K562 (cell line): Measurements from ENCODE around the gene LGR6. TPM values are rescaled to one million over a fixed set of nuclear protein-coding genes. Genes with fewer than 3 reads are reported as not detected.

ENCODE experiments used
- ATF4 ChIP-seq: fragments of 450-650 bp; formaldehyde crosslinking; IDR thresholded peaks from 2 replicates; pipeline ENCODE4 v1.4.0; 2022; ENCODE audit warnings: mild to moderate bottlenecking, moderate library complexity
- BACH1 ChIP-seq: fragments of 200-800 bp; sonication (Bioruptor generic); IDR thresholded peaks from 2 replicates; pipeline ENCODE4 v1.6.1; 2016; ENCODE audit warnings: missing genetic modification characterization, missing compliant biosample characterization
- CBFB ChIP-seq: sonication (generic); formaldehyde crosslinking; IDR thresholded peaks from 2 replicates; pipeline ENCODE4 v1.4.0; 2020; ENCODE audit warnings: mild to moderate bottlenecking, missing genetic modification reagents
- E4F1 ChIP-seq: fragments of 250-450 bp; sonication (Bioruptor Pico); IDR thresholded peaks from 2 replicates; pipeline ENCODE4 v1.5.0; 2021; ENCODE audit warnings: mild to moderate bottlenecking, borderline replicate concordance
- FOXJ3 ChIP-seq: sonication (generic); formaldehyde crosslinking; IDR thresholded peaks from 2 replicates; pipeline ENCODE4 v1.4.0; 2020; ENCODE audit warnings: mild to moderate bottlenecking, missing genetic modification reagents
- GTF2E2 ChIP-seq: fragments of 200-800 bp; sonication (Bioruptor generic); IDR thresholded peaks from 2 replicates; pipeline ENCODE4 v1.6.1; 2016; ENCODE audit warnings: missing genetic modification characterization, missing compliant biosample characterization
- HDAC2 ChIP-seq: fragments of 450-650 bp; IDR thresholded peaks from 2 replicates; pipeline ENCODE4 v1.6.1; 2016; ENCODE audit warnings: mild to moderate bottlenecking
- PKNOX1 ChIP-seq: fragments of 450-650 bp; IDR thresholded peaks from 2 replicates; pipeline ENCODE4 v1.6.1; 2016
- TBP ChIP-seq: optimal IDR thresholded peaks from 2 replicates; pipeline ENCODE3; 2011; ENCODE audit warnings: low read depth, low read length, improper control_type of control experiment
- TCF3 ChIP-seq: sonication (generic); formaldehyde crosslinking; IDR thresholded peaks from 2 replicates; pipeline ENCODE4 v1.4.0; 2020; ENCODE audit warnings: mild to moderate bottlenecking, missing genetic modification reagents
- TCFL5 ChIP-seq: fragments of 250-450 bp; sonication (Bioruptor Pico); conservative IDR thresholded peaks from 2 replicates; pipeline ENCODE4 v1.6.1; 2021; ENCODE audit warnings: mild to moderate bottlenecking, moderate library complexity, matching md5 sums
- THAP7 ChIP-seq: fragments of 250-450 bp; sonication (Bioruptor Pico); IDR thresholded peaks from 2 replicates; pipeline ENCODE4 v1.5.0; 2021
- ZNF407 ChIP-seq: fragments of 450-650 bp; IDR thresholded peaks from 2 replicates; pipeline ENCODE4 v1.6.1; 2016; ENCODE audit warnings: low read depth
- ZNF57 ChIP-seq: fragments of 450-650 bp; formaldehyde crosslinking; IDR thresholded peaks from 2 replicates; pipeline ENCODE4 v1.4.0; 2020; ENCODE audit warnings: mild to moderate bottlenecking, moderate library complexity
- polyA plus RNA-seq, 8 experiments: library from polyadenylated mRNA; depleted of rRNA in 4 of 8; stranded (reverse) in 5 of 8; unstranded in 3 of 8; fragments of >200 nt; fragmentation: Nextera tagmentation in 2 of 8; fragmentation: Illumina TruSeq in 1 of 8; extraction: Ambion mirVana in 2 of 8; extraction: Trizol in 1 of 8; gene quantifications; 2 replicates each; pipeline versions ENCODE4 v1.2.1 to v1.2.3, GENCODE V29; 2011 to 2014; ENCODE audit warnings: inconsistent platforms in 1 of 8, missing spikeins in 1 of 8
- total RNA-seq, 7 experiments: library from RNA; depleted of rRNA in 6 of 7; stranded (reverse); fragments of >200 nt in 6 of 7; fragmentation: Illumina TruSeq in 2 of 7; extraction: Trizol in 2 of 7; gene quantifications; 2 replicates each; pipeline versions ENCODE4 v1.2.1 to v1.2.3, GENCODE V29; 2011 to 2021; ENCODE audit warnings: low replicate concordance in 1 of 7

LGR6 gene
- total and polyA plus RNA-seq, 9 of the 15 experiments (the other 6 are each of a cell fraction or from before 2014, with no cell fraction given): 0.01 to 0.54 (median 0.17) TPM; not detected in 1

- TF ChIP-seq E4F1 (CRISPR knock-in tag) (no peak), ZNF407 (peak; percentile 66; the same call in 1 of the 2 replicates), ZNF57 (CRISPR knock-in tag) (no peak), TCFL5 (CRISPR knock-in tag) (no peak), BACH1 (no peak), FOXJ3 (CRISPR knock-in tag) (peak; percentile 63; the same call in 1 of the 2 replicates), PKNOX1 (peak; percentile 77), GTF2E2 (tag) (0 out of 2 replicates have a peak, but pooled peaks have one; percentile 56), CBFB (CRISPR knock-in tag) (0 out of 2 replicates have a peak, but pooled peaks have one; percentile 7), HDAC2 (peak; percentile 11; the same call in 1 of the 2 replicates), ATF4 (no peak), TBP (peak; percentile 40), TCF3 (CRISPR knock-in tag) (no peak), THAP7 (no peak)
These were observed 155.8 kb downstream of the LGR6 start (continued) for GRCh38 chr1:202349206-202349928.
